Measurements from ENCODE around the gene DUS1L. TPM values are rescaled to one million over a fixed set of nuclear protein-coding genes. Genes with fewer than 3 reads are reported as not detected.

The DUS1L gene
- total RNA-seq, 1 donor from 2014 or later: 125 TPM

DNA sequence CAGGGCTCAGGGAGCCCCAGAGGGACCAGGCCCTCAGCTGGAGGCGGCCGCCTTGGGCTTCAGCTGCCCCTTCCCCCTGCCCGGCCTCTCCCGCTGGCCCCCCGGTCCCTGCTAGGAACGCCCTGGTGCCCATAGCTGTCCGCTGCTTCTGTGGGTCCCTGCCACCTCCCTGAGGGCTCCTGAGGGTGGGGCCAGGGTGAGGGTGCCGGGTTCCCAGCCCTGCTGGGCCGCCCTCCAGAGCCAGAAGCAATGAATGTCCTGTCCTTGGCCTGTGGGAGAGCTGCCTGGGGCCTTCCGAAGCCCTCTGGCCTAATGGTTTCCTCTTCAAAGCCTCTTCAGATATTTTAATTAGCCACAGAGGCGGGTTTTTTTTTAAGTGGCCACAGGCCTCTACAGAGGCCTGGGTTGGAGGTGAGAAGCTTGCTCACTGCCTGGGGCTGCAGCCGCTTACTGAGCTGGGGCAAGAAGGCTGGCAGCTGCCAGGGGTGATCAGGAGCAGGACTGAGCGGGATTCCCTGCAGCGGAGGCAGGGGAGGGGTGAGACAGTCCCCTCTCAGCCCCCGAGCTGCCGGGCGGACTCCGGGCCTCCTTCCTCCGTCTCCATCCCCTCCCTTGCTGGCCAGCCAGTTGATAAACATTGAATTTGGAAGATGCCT is 52.8 kb downstream of the DUS1L start:
- Histone ChIP-seq H3K27me3 (ENCODE audit: control insufficient read depth, insufficient read depth, low read length) (no peaks in the 10 kb centered on the region), H3K4me3 (ENCODE audit: low read depth, low read length) (no peak overlapping the region), H3K36me3 (ENCODE audit: control insufficient read depth, insufficient read depth, low read length) (peaks cover 3% of the 10 kb centered on the region)
- TF ChIP-seq, protein P1, sequence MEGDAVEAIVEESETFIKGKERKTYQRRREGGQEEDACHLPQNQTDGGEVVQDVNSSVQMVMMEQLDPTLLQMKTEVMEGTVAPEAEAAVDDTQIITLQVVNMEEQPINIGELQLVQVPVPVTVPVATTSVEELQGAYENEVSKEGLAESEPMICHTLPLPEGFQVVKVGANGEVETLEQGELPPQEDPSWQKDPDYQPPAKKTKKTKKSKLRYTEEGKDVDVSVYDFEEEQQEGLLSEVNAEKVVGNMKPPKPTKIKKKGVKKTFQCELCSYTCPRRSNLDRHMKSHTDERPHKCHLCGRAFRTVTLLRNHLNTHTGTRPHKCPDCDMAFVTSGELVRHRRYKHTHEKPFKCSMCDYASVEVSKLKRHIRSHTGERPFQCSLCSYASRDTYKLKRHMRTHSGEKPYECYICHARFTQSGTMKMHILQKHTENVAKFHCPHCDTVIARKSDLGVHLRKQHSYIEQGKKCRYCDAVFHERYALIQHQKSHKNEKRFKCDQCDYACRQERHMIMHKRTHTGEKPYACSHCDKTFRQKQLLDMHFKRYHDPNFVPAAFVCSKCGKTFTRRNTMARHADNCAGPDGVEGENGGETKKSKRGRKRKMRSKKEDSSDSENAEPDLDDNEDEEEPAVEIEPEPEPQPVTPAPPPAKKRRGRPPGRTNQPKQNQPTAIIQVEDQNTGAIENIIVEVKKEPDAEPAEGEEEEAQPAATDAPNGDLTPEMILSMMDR (IDR thresholded peaks at IDR 0.05; ENCODE audit: insufficient read depth, low read length, severe bottlenecking): no peak
- FAIRE-seq: no peak
- no peak for DNase-seq (ENCODE audit: low read depth)

DNA sequence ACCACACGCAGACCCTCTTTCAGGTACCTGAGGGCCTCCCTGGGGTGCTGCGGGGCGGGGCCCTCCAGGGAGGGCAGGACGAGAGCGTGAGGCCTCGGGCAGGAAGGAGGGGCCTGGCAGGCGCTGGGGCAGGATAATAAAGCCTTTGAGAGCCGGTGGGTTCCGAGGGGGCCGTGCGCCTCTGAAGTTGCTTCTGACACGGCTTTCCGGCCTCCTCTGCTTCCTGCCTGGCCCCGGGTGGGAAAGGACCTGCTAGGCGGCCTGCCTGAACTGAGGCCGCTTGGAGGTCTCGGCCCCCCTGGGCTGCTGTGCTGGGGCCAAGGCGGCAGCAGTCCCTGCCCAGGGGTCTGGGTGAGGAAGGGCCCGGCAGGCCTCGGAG is 53.4 kb downstream of the DUS1L start:
- FAIRE-seq (no peak), DNase-seq (ENCODE audit: low read depth) (no peak)
- no peaks in the 10 kb centered on the region for H3K27me3 ChIP-seq (ENCODE audit: control insufficient read depth, insufficient read depth, low read length)
- H3K4me3 ChIP-seq (ENCODE audit: low read depth, low read length): no peak overlapping the region
- peaks cover 3% of the 10 kb centered on the region for H3K36me3 ChIP-seq (ENCODE audit: control insufficient read depth, insufficient read depth, low read length)
- TF ChIP-seq, protein P1 (IDR thresholded peaks at IDR 0.05; ENCODE audit: insufficient read depth, low read length, severe bottlenecking): no peak

DNA sequence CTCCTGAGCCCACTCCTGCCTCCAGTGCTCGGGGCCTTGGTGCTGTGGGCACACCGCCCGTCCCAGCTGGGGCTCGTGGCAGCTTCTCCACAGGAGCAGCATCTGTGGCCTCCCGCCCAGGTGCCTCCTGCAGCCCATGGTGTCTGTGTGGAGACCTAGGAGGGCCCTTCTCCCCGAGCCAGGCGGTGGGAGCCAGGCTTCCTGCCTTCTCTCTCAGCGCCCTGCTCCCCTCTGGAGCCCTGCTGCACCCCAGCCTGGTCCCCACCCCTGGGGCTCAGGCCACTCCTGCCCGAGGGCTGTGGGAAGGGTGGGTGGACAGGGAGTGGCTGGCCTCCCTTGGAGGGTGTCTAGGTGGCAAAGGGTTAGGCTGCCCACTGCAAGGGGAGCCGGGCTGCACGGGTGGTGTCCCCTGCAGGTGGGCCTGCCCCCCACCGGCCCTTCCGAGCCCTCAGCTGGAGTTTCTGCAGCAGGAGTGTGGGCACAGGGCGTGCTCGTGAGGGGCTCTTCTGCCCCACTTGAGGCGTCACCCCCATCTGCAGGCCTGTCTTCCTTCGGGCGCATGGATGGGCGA is 53.9 kb downstream of the DUS1L start:
- Histone ChIP-seq H3K4me3 (ENCODE audit: low read depth, low read length) (no peak overlapping the region), H3K36me3 (ENCODE audit: control insufficient read depth, insufficient read depth, low read length) (peaks cover 3% of the 10 kb centered on the region), H3K27me3 (ENCODE audit: control insufficient read depth, insufficient read depth, low read length) (no peaks in the 10 kb centered on the region)
- no peak for DNase-seq (ENCODE audit: low read depth)
- TF ChIP-seq, protein P1 (IDR thresholded peaks at IDR 0.05; ENCODE audit: insufficient read depth, low read length, severe bottlenecking): no peak
- no peak for FAIRE-seq

DNA sequence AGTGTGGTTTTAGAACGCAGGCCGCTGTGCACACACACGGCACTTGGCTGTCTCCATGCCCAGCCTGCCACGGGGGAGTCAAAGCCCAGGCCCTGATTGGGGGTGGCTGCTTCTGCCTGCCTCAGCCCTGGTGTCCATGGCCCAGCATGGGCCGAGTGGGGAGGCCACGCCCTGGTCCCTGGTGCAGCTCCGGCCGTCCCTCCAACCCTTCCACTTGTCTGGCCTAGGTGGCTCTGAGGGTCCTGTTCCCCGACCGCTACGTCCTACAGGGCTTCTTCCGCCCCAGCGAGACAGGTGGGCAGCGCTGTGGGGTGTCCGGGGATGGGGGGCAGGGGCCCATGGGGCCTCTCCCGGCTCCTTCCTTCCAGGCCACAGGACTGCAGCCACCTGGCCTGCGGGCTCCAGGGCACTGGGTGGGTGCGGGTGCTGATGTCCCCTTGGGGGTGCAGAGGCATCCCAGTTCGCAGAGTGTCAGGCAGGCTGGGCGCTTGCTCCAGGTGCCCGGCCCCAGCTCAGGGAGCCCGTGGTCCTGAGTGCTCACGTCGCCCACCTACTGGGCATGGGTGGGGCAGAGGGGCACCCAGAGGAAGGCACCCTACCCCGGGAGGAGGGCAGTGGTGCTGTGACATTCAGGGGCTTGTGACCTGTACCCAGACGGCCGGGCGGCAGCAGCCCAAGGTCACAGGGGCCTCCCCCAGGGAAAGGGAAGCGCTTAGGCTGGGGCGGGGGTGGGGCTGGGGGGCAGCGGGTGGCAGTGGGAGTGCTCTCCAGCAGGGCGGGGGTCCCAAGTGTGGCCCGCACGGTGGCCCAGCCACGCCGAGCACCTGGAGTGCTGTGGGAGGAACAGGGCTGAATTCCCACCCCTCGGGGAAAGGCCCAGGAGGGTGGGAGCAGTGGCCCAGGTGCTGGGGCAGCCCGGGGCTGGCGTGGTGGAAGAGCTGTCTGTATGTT is 54.8 kb downstream of the DUS1L start:
- peaks cover 3% of the 10 kb centered on the region for H3K36me3 ChIP-seq (ENCODE audit: control insufficient read depth, insufficient read depth, low read length)
- DNase-seq (ENCODE audit: low read depth): no peak

DNA sequence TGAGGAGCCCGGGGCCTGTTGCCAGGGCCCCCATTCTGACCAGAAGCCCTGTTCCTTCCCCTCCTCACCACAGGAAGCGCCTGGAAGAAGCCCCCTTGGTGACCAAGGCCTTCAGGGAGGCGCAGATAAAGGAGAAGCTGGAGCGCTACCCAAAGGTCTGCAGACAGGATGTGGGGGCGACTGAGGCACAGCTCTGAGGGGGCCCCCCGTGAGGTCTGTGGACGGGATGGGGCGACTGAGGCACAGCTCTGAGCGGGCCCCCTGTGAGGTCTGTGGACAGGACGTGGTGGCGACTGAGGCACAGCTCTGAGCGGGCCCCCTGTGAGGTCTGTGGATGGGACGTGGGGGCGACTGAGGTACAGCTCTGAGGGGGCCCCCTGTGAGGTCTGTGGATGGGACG is 56.2 kb downstream of the DUS1L start:
- H3K4me3 ChIP-seq (ENCODE audit: low read depth, low read length): no peak overlapping the region
- H3K27me3 ChIP-seq (ENCODE audit: control insufficient read depth, insufficient read depth, low read length): no peaks in the 10 kb centered on the region
- DNase-seq (ENCODE audit: low read depth) (no peak), FAIRE-seq (no peak)
- TF ChIP-seq, protein P1 (IDR thresholded peaks at IDR 0.05; ENCODE audit: insufficient read depth, low read length, severe bottlenecking): no peak
- H3K36me3 ChIP-seq (ENCODE audit: control insufficient read depth, insufficient read depth, low read length): peaks cover 3% of the 10 kb centered on the region

More for the DNA sequence above, 54.8 kb downstream of the DUS1L start:
- no peak for FAIRE-seq
- no peaks in the 10 kb centered on the region for H3K27me3 ChIP-seq (ENCODE audit: control insufficient read depth, insufficient read depth, low read length)
- H3K4me3 ChIP-seq (ENCODE audit: low read depth, low read length): no peak overlapping the region
- TF ChIP-seq, protein P1 (IDR thresholded peaks at IDR 0.05; ENCODE audit: insufficient read depth, low read length, severe bottlenecking): no peak

Data from bronchial epithelial cell (primary cell).